Suprapubic skin (tissue), 4 donors: ENCODE data around the gene ESPNL. TPM values are rescaled to one million over a fixed set of nuclear protein-coding genes. Genes with fewer than 3 reads are reported as not detected.

Experiments
- DNase-seq, 2 donors: peaks; one replicate each; pipeline ENCODE4 v3.0.0-alpha.2; 2019; ENCODE audit warnings: low spot score in 2 of 2
- H3K27ac ChIP-seq: fragments of 200-600 bp; sonication (generic); one replicate; pipeline ENCODE4 v1.5.1; 2019
- H3K27me3 ChIP-seq: fragments of 200-600 bp; sonication (generic); one replicate; pipeline ENCODE4 v1.5.1; 2019
- H3K36me3 ChIP-seq: fragments of 200-600 bp; sonication (generic); one replicate; pipeline ENCODE4 v1.5.1; 2019
- H3K4me1 ChIP-seq: fragments of 200-600 bp; sonication (generic); one replicate; pipeline ENCODE4 v1.5.1; 2019
- H3K4me3 ChIP-seq: fragments of 200-600 bp; sonication (generic); one replicate; pipeline ENCODE4 v1.5.1; 2019; ENCODE audit warnings: mild to moderate bottlenecking
- H3K9me3 ChIP-seq: fragments of 200-600 bp; sonication (generic); one replicate; pipeline ENCODE4 v1.5.1; 2019
- EP300 ChIP-seq: sonication (generic); formaldehyde crosslinking; IDR thresholded peaks from one replicate; pipeline ENCODE4 v1.6.1; 2017; ENCODE audit warnings: antibody characterized with exemption
- POLR2A ChIP-seq, 2 donors: fragments of 450-650 bp; IDR thresholded peaks; one replicate each; pipeline ENCODE4 v1.6.1; 2017; ENCODE audit warnings: antibody characterized with exemption in 2 of 2, mild to moderate bottlenecking in 2 of 2, moderate library complexity in 2 of 2
- POLR2AphosphoS5 ChIP-seq, 3 donors: sonication (generic); formaldehyde crosslinking; IDR thresholded peaks; one replicate each; pipeline ENCODE4 v1.6.1; 2017; ENCODE audit warnings: antibody characterized with exemption in 3 of 3
- WGBS: methylation state at CpG from one replicate; pipeline ENCODE4 v1.1.5; 2018; 5-methylcytosine and 5-hydroxymethylcytosine counted together
- total RNA-seq, 4 donors: library from RNA; depleted of rRNA; stranded (reverse); fragments of >200 nt; gene quantifications; one replicate each; pipeline ENCODE4 v1.1.0, GENCODE V29; 2016
- TF ChIP-seq, protein P1 (sequence below), 2 donors: fragments of 200-600 bp in 1 of 2; fragments of 450-650 bp in 1 of 2; sonication (generic) in 1 of 2; IDR thresholded peaks; one replicate each; pipeline ENCODE4 v1.5.1; 2016 to 2019; ENCODE audit warnings: antibody characterized with exemption in 2 of 2, mild to moderate bottlenecking in 1 of 2, moderate library complexity in 1 of 2

The ESPNL gene
- total RNA-seq, 4 donors from 2014 or later, result 0.25 to 0.56 TPM; not detected in 2

DNA sequence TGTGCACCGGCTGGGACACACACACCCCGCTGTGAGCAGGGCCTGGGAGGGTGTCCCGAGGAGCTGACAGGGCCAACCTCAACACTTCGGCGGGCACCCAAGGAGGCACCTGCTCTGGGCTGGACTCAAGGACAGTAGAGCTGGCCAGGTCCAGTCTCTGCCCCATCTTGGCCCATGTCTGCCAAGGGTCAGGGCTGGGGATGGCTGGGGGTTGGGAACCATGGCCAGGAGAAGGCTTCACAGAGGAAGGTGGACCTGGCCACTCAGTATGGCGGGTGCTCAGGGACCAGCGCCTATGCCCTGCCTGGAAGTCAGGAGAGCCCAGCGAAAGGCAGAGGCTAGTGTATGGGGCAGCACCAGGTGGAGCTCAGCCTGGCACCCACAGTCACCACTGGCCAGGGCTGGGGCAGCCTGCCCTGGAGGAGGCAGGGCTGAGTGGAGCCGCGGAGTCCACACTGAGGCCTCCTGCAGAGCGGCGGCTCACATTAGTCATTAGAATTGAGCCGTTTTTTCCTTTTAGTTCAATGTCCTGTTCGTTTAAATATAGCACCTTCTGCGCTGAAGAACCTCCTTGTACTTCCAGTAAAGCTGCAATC is 62.8 kb downstream of the ESPNL start:
- 68% methylated on average over 14 of the region's 15 CpGs for WGBS
- H3K4me3 ChIP-seq, result peak overlapping the region; percentile 41
- H3K4me1 ChIP-seq, result peaks cover 21% of the 10 kb centered on the region
- no peak for TF ChIP-seq EP300
- TF ChIP-seq POLR2A (IDR thresholded peaks at IDR 0.05), result no peak
- no peak for TF ChIP-seq POLR2AphosphoS5 (IDR thresholded peaks at IDR 0.05)
- TF ChIP-seq, protein P1, sequence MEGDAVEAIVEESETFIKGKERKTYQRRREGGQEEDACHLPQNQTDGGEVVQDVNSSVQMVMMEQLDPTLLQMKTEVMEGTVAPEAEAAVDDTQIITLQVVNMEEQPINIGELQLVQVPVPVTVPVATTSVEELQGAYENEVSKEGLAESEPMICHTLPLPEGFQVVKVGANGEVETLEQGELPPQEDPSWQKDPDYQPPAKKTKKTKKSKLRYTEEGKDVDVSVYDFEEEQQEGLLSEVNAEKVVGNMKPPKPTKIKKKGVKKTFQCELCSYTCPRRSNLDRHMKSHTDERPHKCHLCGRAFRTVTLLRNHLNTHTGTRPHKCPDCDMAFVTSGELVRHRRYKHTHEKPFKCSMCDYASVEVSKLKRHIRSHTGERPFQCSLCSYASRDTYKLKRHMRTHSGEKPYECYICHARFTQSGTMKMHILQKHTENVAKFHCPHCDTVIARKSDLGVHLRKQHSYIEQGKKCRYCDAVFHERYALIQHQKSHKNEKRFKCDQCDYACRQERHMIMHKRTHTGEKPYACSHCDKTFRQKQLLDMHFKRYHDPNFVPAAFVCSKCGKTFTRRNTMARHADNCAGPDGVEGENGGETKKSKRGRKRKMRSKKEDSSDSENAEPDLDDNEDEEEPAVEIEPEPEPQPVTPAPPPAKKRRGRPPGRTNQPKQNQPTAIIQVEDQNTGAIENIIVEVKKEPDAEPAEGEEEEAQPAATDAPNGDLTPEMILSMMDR (IDR thresholded peaks at IDR 0.05), result no peak
- no peak overlapping the region for H3K27ac ChIP-seq
- peaks cover 10% of the 10 kb centered on the region for H3K36me3 ChIP-seq
- H3K9me3 ChIP-seq, result no peaks in the 10 kb centered on the region
- peaks cover 56% of the 10 kb centered on the region for H3K27me3 ChIP-seq
- no peak for DNase-seq

DNA sequence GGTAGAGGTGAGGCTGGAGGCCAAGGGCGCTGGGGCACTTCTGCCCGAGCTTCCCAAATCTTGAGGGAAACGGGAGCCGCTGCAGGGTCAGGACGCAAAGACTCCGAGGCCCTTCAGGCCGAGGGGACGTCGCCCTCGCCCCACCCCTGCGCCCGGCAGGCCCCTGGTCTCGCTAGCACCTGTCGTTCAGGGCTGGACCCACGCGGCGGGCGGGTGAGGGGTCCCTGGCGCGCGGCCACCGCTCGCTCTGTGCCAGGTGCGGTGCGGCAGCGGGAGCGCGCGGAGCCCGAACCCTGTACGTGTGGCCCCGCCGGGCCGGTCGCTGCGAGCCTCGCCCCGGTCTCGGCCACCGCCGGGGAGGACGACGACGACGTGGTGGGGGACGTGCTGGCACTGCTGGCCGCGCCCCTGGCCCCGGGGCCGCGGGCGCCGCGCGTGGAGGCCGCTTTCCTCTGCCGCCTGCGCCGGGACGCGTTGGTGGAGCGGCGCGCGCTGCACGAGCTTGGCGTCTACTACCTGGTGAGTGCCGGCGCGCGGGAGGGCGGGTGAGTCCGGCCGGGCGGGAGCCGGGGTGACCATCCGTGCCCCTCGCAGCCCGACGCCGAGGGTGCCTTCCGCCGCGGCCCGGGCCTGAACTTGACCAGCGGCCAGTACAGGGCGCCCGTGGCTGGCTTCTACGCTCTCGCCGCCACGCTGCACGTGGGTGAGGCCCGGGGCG is 63.5 kb downstream of the ESPNL start:
- no peaks in the 10 kb centered on the region for H3K9me3 ChIP-seq
- TF ChIP-seq, protein P1 (IDR thresholded peaks at IDR 0.05), result no peak
- no peak for TF ChIP-seq POLR2AphosphoS5 (IDR thresholded peaks at IDR 0.05)
- no peak for TF ChIP-seq POLR2A (IDR thresholded peaks at IDR 0.05)
- TF ChIP-seq EP300, result no peak

DNA sequence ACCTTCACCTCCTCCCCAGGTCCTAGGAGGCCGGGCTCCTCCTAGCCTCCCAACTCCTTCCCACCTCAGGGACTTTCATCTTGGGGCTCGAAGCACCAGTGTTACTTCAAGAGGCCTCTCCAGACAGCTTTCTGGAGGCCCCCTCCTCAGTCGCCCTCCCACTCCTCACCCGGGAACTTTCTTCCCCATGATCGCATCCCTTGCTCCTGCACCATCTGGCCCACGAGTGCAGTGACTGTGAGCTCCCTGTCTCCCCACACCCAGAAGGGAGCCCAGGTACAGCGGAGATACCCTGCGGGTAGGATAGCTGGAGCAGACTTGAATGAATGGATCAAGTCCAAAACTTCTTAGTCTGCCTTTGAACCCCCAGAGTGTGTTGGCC is 64.8 kb downstream of the ESPNL start:
- peaks cover 26% of the 10 kb centered on the region for H3K36me3 ChIP-seq
- DNase-seq, result peak in 1 of 2 donors; percentile 44

More for the DNA sequence above, 63.5 kb downstream of the ESPNL start:
- Histone ChIP-seq H3K4me1 (peaks cover 15% of the 10 kb centered on the region), H3K36me3 (peaks cover 15% of the 10 kb centered on the region), H3K27ac (no peak overlapping the region), H3K27me3 (peaks cover 53% of the 10 kb centered on the region), H3K4me3 (peak overlapping the region; percentile 41)
- 3% methylated on average over 6 of the region's 95 CpGs for WGBS
- DNase-seq, result peak; percentile 46 to 67

DNA sequence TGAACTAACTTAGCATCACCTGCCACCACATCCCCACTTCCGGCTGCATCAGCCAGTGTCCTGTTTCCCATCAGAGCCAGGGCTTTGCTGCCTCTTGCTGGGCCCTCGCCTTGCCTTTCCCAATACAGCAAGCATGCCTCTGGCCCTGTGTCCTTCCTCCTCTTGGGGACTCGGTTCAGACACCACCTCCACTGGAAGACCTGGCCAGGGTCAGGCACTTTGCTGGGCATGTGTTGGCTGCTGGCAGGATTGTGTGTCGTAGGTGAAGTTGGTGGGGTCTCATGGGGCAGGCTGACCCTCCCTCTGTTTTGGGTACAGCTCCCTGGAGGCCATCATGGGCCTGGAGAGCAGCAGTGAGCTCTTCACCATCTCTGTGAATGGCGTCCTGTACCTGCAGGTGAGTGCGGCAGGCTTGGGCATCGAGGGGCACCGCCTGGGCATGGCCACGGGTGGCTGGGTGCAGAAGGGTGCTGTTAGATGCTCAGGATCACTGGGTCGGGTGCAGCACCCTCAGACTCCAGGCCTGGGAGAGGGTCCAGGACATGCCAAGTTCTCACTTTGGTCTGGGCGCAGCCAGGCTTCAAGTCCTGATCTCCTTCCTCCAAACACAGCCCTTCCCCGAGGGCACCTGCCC is 65.3 kb downstream of the ESPNL start:
- Histone ChIP-seq H3K36me3 (peaks cover 31% of the 10 kb centered on the region), H3K4me1 (peaks cover 24% of the 10 kb centered on the region), H3K27me3 (peaks cover 38% of the 10 kb centered on the region), H3K9me3 (no peaks in the 10 kb centered on the region), H3K4me3 (no peak overlapping the region), H3K27ac (no peak overlapping the region)
- no peak for TF ChIP-seq POLR2AphosphoS5 (IDR thresholded peaks at IDR 0.05)
- TF ChIP-seq, protein P1 (IDR thresholded peaks at IDR 0.05), result no peak
- no peak for TF ChIP-seq POLR2A (IDR thresholded peaks at IDR 0.05)
- no peak for TF ChIP-seq EP300
- 92% methylated on average over 6 of the region's 12 CpGs for WGBS
- peak in 1 of 2 donors; percentile 49 for DNase-seq

More for the DNA sequence above, 64.8 kb downstream of the ESPNL start:
- Histone ChIP-seq H3K4me1 (peaks cover 19% of the 10 kb centered on the region), H3K4me3 (no peak overlapping the region), H3K9me3 (no peaks in the 10 kb centered on the region), H3K27me3 (peaks cover 43% of the 10 kb centered on the region), H3K27ac (no peak overlapping the region)
- TF ChIP-seq EP300 (no peak), POLR2A (IDR thresholded peaks at IDR 0.05) (no peak), POLR2AphosphoS5 (IDR thresholded peaks at IDR 0.05) (no peak)
- TF ChIP-seq, protein P1 (IDR thresholded peaks at IDR 0.05), result no peak
- WGBS, result 87% methylated on average over 8 of the region's 8 CpGs
